ENCODE measurements around the gene RNU7-1. TPM values are rescaled to one million over a fixed set of nuclear protein-coding genes. Genes with fewer than 3 reads are reported as not detected.

Gene RNU7-1
- total and polyA plus RNA-seq, 2 experiments from 2014 or later: not detected

DNA sequence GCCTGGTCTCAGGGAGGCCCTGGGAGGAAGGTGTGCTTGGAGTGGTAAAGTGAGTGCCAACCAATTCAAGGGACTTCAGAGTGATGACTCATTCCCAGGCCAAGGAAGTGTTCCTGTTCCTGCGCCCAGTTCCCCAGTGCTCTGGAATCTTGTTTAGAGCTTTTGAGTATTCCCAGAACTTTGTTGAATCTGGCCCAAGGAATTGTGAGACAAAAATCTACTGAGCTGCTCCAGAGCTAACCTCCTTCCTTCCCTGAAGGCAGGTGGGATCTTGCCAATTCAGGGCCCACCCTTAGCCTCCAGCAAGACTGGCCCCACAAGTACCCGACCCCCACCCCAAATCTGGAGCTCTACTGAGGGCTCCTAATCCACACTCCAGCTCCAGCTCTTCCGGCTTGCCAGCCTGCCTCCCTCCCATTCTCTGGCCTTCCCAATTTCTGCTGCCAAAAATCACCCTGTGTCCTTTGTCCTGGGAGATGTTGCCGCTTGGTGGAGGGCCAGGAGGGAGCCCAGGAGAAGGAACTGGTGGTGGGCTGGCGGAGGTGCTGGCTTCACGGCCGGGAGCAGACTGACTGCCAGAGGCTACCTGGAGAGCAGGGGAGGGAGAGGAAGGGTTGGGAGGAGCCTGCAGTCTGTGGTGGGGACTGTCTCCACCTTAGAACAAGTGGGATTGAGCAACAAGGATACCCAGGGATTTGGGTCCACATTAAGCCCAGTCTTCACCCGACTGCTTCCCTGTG, 17.9 kb upstream of the RNU7-1 start:
- H3K9ac ChIP-seq: peak overlapping the region; percentile 91
- H3K4me3 ChIP-seq: peak overlapping the region; percentile 93
- H3K9me3 ChIP-seq (ENCODE audit: low read depth): no peaks in the 10 kb centered on the region
- H2AFZ ChIP-seq: peak overlapping the region; percentile 86
- in situ Hi-C loops (cut with MboI): no loop called here
- 0 out of 2 replicates have a peak, but pooled peaks cover under 1% of the 10 kb centered on the region for H4K20me1 ChIP-seq (ENCODE audit: insufficient read depth)
- H3K27ac ChIP-seq: peak overlapping the region; percentile 85
- H3K4me1 ChIP-seq (ENCODE audit: insufficient read depth): peaks cover 40% of the 10 kb centered on the region
- H3K4me2 ChIP-seq (ENCODE audit: unreplicated experiment): peak overlapping the region; percentile 99
- 1 to 5% methylated on average over 8 of the region's 8 CpGs for WGBS, 2 experiments (ENCODE audit: low coverage in 1 of 2, low lambda C conversion rate in 2 of 2, missing lambda C conversion rate in 2 of 2)
- peaks cover 36% of the 10 kb centered on the region for H3K79me2 ChIP-seq (ENCODE audit: insufficient read depth)
- peak; percentile 92 for DNase-seq
- no peaks in the 10 kb centered on the region for H3K27me3 ChIP-seq (replicated peaks; ENCODE audit: insufficient read depth)
- no peaks in the 10 kb centered on the region for H3K9me2 ChIP-seq (ENCODE audit: insufficient read depth)
- no peaks in the 10 kb centered on the region for H3K36me3 ChIP-seq (ENCODE audit: low read depth)
- H3F3A ChIP-seq (ENCODE audit: insufficient read depth): peaks cover 35% of the 10 kb centered on the region
- no peak for TF ChIP-seq EZH2phosphoT487 (IDR thresholded peaks at IDR 0.05; ENCODE audit: insufficient read depth, low read depth)
- TF ChIP-seq EZH2 (IDR thresholded peaks at IDR 0.05; ENCODE audit: insufficient read depth, poor library complexity, severe bottlenecking): no peak

DNA sequence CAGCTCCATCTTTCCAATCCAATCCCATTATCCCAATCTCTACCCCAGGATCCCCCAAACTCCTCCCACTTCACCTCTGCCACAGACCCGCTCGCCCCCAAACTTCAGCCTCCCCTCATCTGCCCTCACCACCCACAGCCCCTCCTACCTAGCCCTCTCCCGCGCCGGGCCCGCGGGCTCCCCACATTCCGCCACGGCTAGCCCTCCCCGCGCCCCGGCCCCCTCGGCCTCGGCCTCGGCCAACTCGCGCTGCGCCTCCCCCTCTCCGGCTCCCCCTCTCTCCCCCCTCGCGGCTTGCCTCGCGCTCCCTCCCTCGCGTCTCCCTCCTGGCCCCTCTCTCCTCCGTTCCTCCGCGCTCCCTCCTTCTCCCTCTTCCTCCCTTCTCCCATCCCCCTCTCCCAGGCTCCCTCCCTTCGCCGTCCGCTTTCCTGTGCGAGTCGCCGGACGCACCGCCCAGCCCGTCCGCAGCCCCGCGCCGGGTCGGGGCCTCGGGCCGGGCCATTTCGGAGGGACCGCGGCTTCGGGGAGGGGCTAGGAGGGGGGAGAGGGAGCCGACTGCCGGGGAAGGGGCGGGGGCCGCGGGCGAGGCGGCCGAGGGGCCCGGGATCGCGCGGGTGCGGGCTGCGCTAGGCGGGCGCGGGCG, 16.1 kb upstream of the RNU7-1 start, which contains the start of gene ATN1:
Gene ATN1 (plus strand): TSS at position 581 of the 643 bp plus-strand sequence. CDS start 6,043 bp downstream, outside the sequence.
- Histone ChIP-seq H3K36me3 (ENCODE audit: low read depth) (0 out of 2 replicates have a peak, but pooled peaks cover 6% of the 10 kb centered on the region), H4K20me1 (ENCODE audit: insufficient read depth) (peaks cover 10% of the 10 kb centered on the region; the same call in 1 of the 2 replicates), H2AFZ (peak within 1 kb of the TSS; percentile 86), H3K4me3 (peak within 1 kb of the TSS; percentile 99), H3K4me2 (ENCODE audit: unreplicated experiment) (peak within 1 kb of the TSS; percentile 99), H3K79me2 (ENCODE audit: insufficient read depth) (peaks cover 54% of the 10 kb centered on the region), H3F3A (ENCODE audit: insufficient read depth) (peaks cover 45% of the 10 kb centered on the region), H3K9me3 (ENCODE audit: low read depth) (no peaks in the 10 kb centered on the region), H3K9ac (peak within 1 kb of the TSS; percentile 96), H3K27me3 (replicated peaks; ENCODE audit: insufficient read depth) (no peaks in the 10 kb centered on the region), H3K27ac (peak within 1 kb of the TSS; percentile 85), H3K4me1 (ENCODE audit: insufficient read depth) (peaks cover 44% of the 10 kb centered on the region), H3K9me2 (ENCODE audit: insufficient read depth) (no peaks in the 10 kb centered on the region)
- TF ChIP-seq EZH2 (IDR thresholded peaks at IDR 0.05; ENCODE audit: insufficient read depth, poor library complexity, severe bottlenecking): no peak
- no peak for TF ChIP-seq EZH2phosphoT487 (IDR thresholded peaks at IDR 0.05; ENCODE audit: insufficient read depth, low read depth)
- in situ Hi-C loops (cut with MboI): no loop called here
- 1% methylated on average over 17 to 63 of the region's 66 CpGs for WGBS, 2 experiments (ENCODE audit: low coverage in 1 of 2, low lambda C conversion rate in 2 of 2, missing lambda C conversion rate in 2 of 2)
- peak; percentile 76 for DNase-seq

DNA sequence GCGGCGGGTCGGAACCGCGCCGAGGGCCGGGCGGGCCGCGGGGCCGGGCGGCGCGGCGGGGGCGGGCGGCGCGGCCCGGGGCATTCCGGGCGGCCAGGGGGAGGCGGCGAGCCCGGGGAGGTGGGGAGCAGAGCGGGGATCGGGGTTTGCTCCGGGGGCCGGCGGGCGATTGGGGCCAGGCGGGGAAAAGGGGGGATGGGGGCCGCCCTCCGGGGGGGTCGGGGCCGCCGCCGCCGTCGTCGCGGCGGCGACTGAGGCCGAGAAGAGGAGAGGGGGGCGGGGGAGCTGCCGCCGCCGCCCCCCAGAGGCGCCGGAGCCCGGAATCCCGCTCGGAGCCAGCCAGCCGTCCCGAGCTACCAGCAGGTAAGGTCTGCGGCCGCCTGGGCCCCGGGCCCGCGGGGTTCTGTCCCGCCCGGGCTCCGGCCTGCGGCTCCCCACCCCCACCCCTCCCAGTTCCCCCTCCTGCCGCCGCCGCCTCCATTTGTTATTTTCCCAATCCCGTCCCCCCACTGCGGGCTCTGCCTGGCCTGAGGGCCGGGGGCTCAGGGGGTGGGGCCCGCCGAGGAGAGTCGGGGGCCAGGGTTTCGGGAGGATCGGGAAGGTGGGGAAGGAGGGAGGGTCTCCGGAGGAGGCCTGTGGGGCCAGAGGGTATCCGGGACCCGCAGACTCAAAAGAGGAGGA, 15.5 kb upstream of the RNU7-1 start:
- DNase-seq: peak; percentile 48
- Histone ChIP-seq H2AFZ (0 out of 2 replicates have a peak overlapping the region, but pooled peaks have one; percentile 34), H3F3A (ENCODE audit: insufficient read depth) (peaks cover 52% of the 10 kb centered on the region), H4K20me1 (ENCODE audit: insufficient read depth) (peaks cover 10% of the 10 kb centered on the region; the same call in 1 of the 2 replicates), H3K4me3 (peak overlapping the region; percentile 99), H3K27ac (peak overlapping the region; percentile 56), H3K9me3 (ENCODE audit: low read depth) (no peaks in the 10 kb centered on the region), H3K9me2 (ENCODE audit: insufficient read depth) (no peaks in the 10 kb centered on the region), H3K27me3 (replicated peaks; ENCODE audit: insufficient read depth) (no peaks in the 10 kb centered on the region), H3K9ac (peak overlapping the region; percentile 96), H3K79me2 (ENCODE audit: insufficient read depth) (peaks cover 61% of the 10 kb centered on the region), H3K4me1 (ENCODE audit: insufficient read depth) (peaks cover 44% of the 10 kb centered on the region), H3K36me3 (ENCODE audit: low read depth) (0 out of 2 replicates have a peak, but pooled peaks cover 6% of the 10 kb centered on the region), H3K4me2 (ENCODE audit: unreplicated experiment) (peak overlapping the region; percentile 95)
- WGBS, 2 experiments (ENCODE audit: low coverage in 1 of 2, low lambda C conversion rate in 2 of 2, missing lambda C conversion rate in 2 of 2): 0 to 1% methylated on average over 2 to 49 of the region's 79 CpGs
- in situ Hi-C loops (cut with MboI): no loop called here
- TF ChIP-seq EZH2phosphoT487 (IDR thresholded peaks at IDR 0.05; ENCODE audit: insufficient read depth, low read depth) (no peak), EZH2 (IDR thresholded peaks at IDR 0.05; ENCODE audit: insufficient read depth, poor library complexity, severe bottlenecking) (no peak)
